Measurements from ENCODE around the gene TMCC1. TPM values are rescaled to one million over a fixed set of nuclear protein-coding genes. Genes with fewer than 3 reads are reported as not detected.

TMCC1 gene
- total RNA-seq, result 10 to 100 TPM; 27.6 to 35.2 (median 29.8) TPM
- polyA plus RNA-seq, result 10 to 100 TPM; 10.3 to 19.2 (median 16.0) TPM

DNA sequence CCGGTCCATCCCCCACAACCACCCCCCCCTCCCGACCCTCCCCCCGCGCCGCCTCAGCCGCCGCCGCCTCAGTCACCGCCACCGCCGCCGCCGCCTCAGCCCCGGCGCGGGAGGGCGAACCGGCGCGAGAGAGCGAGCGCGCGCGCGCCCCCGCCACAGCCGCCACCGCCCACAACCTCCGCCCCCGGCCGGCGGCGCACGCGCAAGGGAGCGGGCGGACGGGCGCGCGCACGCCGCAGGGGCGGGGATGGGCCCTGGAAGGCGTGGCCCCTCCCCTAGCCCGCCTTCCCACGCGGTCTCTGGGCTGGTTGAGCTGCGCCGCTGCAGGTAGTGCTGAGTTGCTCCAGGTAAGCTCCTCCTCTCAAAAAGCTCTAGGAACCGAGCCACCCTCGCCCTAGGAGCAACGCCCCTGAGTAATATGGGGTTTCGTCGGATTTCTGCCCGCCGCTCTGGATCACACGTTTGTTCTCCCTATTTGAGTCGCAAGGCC is at the start of gene TMCC1:
TMCC1 (minus strand) TSS at position 131 of the 490 bp plus-strand sequence.
- no peaks in the 10 kb centered on the region for H3K36me3 ChIP-seq
- H3K4me3 ChIP-seq, result peak within 1 kb of the TSS; percentile 73 to 92 (median 82)
- no peaks in the 10 kb centered on the region for H3K9me3 ChIP-seq
- DNase-seq, result peak; percentile 87
- peak within 1 kb of the TSS; percentile 91 to 94 (median 92) for H3K27ac ChIP-seq
- TF ChIP-seq POLR2AphosphoS5 (IDR thresholded peaks at IDR 0.05), result peak in 1 of 4 donors; percentile 7
- TF ChIP-seq, protein P1, sequence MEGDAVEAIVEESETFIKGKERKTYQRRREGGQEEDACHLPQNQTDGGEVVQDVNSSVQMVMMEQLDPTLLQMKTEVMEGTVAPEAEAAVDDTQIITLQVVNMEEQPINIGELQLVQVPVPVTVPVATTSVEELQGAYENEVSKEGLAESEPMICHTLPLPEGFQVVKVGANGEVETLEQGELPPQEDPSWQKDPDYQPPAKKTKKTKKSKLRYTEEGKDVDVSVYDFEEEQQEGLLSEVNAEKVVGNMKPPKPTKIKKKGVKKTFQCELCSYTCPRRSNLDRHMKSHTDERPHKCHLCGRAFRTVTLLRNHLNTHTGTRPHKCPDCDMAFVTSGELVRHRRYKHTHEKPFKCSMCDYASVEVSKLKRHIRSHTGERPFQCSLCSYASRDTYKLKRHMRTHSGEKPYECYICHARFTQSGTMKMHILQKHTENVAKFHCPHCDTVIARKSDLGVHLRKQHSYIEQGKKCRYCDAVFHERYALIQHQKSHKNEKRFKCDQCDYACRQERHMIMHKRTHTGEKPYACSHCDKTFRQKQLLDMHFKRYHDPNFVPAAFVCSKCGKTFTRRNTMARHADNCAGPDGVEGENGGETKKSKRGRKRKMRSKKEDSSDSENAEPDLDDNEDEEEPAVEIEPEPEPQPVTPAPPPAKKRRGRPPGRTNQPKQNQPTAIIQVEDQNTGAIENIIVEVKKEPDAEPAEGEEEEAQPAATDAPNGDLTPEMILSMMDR (IDR thresholded peaks at IDR 0.05), result no peak
- peaks cover 0 to 44% (median 37%) of the 10 kb centered on the region in 4 donors for H3K4me1 ChIP-seq
- 1% methylated on average over 60 of the region's 60 CpGs for WGBS, 2 donors
- H3K27me3 ChIP-seq, result no peaks in the 10 kb centered on the region
- intact Hi-C loops (cut with DNase I), result no loop called here

DNA sequence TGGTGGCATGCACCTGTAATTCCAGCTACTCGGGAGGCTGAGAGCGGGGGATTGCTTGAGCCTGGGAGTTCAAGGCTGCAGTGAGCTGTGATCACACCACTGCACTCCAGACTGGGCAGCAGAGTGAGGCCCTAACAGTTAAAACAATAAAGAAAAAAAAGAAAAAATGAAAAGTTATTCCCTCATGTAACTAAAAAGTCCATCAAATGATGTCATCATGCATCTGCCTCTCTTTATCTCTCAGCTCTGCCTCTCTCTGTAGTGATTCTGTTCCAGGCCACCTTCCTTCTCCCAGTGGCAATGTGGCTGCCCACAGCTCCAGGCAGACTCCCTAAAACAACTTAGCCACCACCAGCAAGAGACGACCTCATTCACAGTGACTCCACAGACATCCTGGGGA is 49.5 kb upstream of the TMCC1 start:
- Histone ChIP-seq H3K27me3 (no peaks in the 10 kb centered on the region), H3K4me1 (no peaks in the 10 kb centered on the region), H3K36me3 (no peaks in the 10 kb centered on the region), H3K4me3 (no peak overlapping the region), H3K9me3 (peaks cover 0 to 4% (median 0%) of the 10 kb centered on the region in 4 donors), H3K27ac (no peak overlapping the region)
- WGBS, 2 donors, result 63 to 83% methylated on average over 3 of the region's 3 CpGs
- DNase-seq, result no peak
- intact Hi-C loops (cut with DNase I), result loop anchor here (2.0 to 10.0 kb wide), 2 partner anchors 60 to 152 kb away; no protein-coding TSS in a partner anchor
- TF ChIP-seq POLR2A (IDR thresholded peaks at IDR 0.05), result no peak
- no peak for TF ChIP-seq POLR2AphosphoS5 (IDR thresholded peaks at IDR 0.05)
- no peak for TF ChIP-seq EP300 (IDR thresholded peaks at IDR 0.05)
- TF ChIP-seq, protein P1 (IDR thresholded peaks at IDR 0.05), result no peak

DNA sequence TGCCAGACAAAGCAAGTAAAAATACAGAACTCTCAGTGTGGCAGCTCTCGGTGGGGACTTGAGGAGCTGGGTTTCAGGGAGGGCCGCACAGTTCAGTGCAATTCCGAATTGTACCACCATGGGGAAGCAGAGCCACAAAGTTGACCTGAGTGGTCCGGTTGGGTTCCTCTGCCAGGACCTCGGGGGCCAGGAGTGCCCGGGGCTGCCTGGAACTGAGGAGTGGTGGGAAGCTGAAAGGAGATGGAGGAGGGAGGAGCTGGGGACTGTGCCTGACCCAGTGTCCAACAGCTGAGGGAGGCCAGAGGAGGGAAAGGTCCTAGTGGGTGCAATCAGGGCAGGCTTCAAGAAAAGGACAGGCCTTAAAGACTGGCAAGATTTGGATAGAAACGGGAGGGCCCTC is 48.8 kb upstream of the TMCC1 start:
- 19 to 22% methylated on average over 7 of the region's 7 CpGs for WGBS, 2 donors
- TF ChIP-seq POLR2A (IDR thresholded peaks at IDR 0.05) (no peak), EP300 (IDR thresholded peaks at IDR 0.05) (no peak)
- TF ChIP-seq, protein P1 (IDR thresholded peaks at IDR 0.05), result peak; percentile 32 to 63 (median 54)
- peaks cover 0 to 4% (median 0%) of the 10 kb centered on the region in 4 donors for H3K9me3 ChIP-seq
- H3K27ac ChIP-seq, result no peak overlapping the region
- no peak overlapping the region for H3K4me3 ChIP-seq
- H3K27me3 ChIP-seq, result no peaks in the 10 kb centered on the region
- intact Hi-C loops (cut with DNase I), result loop anchor here (2.0 to 10.0 kb wide), 2 partner anchors 61 to 153 kb away; no protein-coding TSS in a partner anchor
- no peaks in the 10 kb centered on the region for H3K36me3 ChIP-seq
- DNase-seq, result no peak
- H3K4me1 ChIP-seq, result no peaks in the 10 kb centered on the region

GRCh38 chr3:129940086-129940485 is 46.6 kb upstream of the TMCC1 start:
- TF ChIP-seq, protein P1 (IDR thresholded peaks at IDR 0.05), result no peak
- TF ChIP-seq POLR2A (IDR thresholded peaks at IDR 0.05), result no peak
- H3K27ac ChIP-seq, result no peak overlapping the region
- no peak overlapping the region for H3K4me3 ChIP-seq
- H3K9me3 ChIP-seq, result no peaks in the 10 kb centered on the region
- no peaks in the 10 kb centered on the region for H3K36me3 ChIP-seq
- no peaks in the 10 kb centered on the region for H3K27me3 ChIP-seq
- no peaks in the 10 kb centered on the region for H3K4me1 ChIP-seq
- intact Hi-C loops (cut with DNase I), result loop anchor here (10.0 kb wide), 1 partner anchor 155 kb away; no protein-coding TSS in a partner anchor
- no peak for DNase-seq
- WGBS, 2 donors, result 89 to 90% methylated on average over 3 of the region's 3 CpGs
